Loucy (cell line): Measurements from ENCODE around the gene GPR82.

Experiments
- EZH2phosphoT487 ChIP-seq: fragments of 200-600 bp; IDR thresholded peaks from 2 replicates; pipeline ENCODE4 v1.6.1; 2018; ENCODE audit warnings: antibody characterized with exemption, mild to moderate bottlenecking, moderate library complexity, borderline replicate concordance
- TF ChIP-seq, protein P1 (sequence below): fragments of 200-600 bp; sonication (generic); conservative IDR thresholded peaks from 2 replicates; pipeline ENCODE4 v1.5.1; 2014; ENCODE audit warnings: mild to moderate bottlenecking, antibody characterized with exemption, low read length

DNA sequence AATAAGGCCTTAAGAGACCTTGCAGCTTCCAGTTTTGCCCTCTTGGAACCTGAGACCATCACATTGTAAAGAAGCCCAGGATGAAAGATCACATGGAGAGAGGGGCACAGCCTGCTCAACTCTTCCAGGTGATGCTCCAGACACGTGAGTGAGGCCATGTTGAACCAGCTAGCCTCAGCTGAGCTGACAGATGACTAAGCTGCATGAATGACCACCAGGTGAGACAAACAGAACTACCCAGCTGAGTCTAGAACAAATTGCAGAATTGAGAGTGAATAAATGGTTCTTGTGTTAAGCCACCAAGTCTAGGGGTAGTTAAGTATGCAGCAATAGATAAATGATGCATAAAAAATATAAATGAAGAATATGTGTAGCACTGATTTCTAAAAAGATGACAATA, 16.8 kb upstream of the GPR82 start:
- TF ChIP-seq, protein P1, sequence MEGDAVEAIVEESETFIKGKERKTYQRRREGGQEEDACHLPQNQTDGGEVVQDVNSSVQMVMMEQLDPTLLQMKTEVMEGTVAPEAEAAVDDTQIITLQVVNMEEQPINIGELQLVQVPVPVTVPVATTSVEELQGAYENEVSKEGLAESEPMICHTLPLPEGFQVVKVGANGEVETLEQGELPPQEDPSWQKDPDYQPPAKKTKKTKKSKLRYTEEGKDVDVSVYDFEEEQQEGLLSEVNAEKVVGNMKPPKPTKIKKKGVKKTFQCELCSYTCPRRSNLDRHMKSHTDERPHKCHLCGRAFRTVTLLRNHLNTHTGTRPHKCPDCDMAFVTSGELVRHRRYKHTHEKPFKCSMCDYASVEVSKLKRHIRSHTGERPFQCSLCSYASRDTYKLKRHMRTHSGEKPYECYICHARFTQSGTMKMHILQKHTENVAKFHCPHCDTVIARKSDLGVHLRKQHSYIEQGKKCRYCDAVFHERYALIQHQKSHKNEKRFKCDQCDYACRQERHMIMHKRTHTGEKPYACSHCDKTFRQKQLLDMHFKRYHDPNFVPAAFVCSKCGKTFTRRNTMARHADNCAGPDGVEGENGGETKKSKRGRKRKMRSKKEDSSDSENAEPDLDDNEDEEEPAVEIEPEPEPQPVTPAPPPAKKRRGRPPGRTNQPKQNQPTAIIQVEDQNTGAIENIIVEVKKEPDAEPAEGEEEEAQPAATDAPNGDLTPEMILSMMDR: no peak
- no peak for TF ChIP-seq EZH2phosphoT487
